GM23338 (cell line): ENCODE results near the gene TMEM231. TPM values are rescaled to one million over a fixed set of nuclear protein-coding genes. Genes with fewer than 3 reads are reported as not detected.

Experiments
- ATAC-seq: fragments of 200-7000 bp; cut with Tn5 transposase; 3 replicates; pipeline ENCODE4 v1.9.1; 2020
- DNase-seq: peaks from one replicate; pipeline ENCODE4 v3.0.0-alpha.2; 2015; ENCODE audit warnings: low spot score
- H2AFZ ChIP-seq: fragments of 200-600 bp; sonication (generic); 2 replicates; pipeline ENCODE4 v1.8.0; 2016; ENCODE audit warnings: antibody characterized with exemption, mild to moderate bottlenecking, moderate library complexity
- H3F3A ChIP-seq: fragments of 200-600 bp; sonication (generic); replicated peaks from 2 replicates; pipeline ENCODE4 v1.8.0; 2017; ENCODE audit warnings: antibody characterized with exemption, mixed run types, low read depth
- H3K27ac ChIP-seq: fragments of 200-600 bp; sonication (generic); 2 replicates; pipeline ENCODE4 v1.6.1; 2016; ENCODE audit warnings: low read depth
- H3K27me3 ChIP-seq: fragments of 200-600 bp; sonication (generic); 2 replicates; pipeline ENCODE4 v1.8.0; 2016; ENCODE audit warnings: mild to moderate bottlenecking, mixed run types, moderate library complexity; ENCODE audit not compliant: insufficient read depth
- H3K36me3 ChIP-seq: fragments of 200-600 bp; sonication (generic); 2 replicates; pipeline ENCODE4 v1.8.0; 2016; ENCODE audit warnings: mild to moderate bottlenecking; ENCODE audit not compliant: insufficient read depth
- H3K4me1 ChIP-seq: fragments of 200-600 bp; sonication (generic); 2 replicates; pipeline ENCODE4 v1.8.0; 2016; ENCODE audit warnings: mild to moderate bottlenecking, moderate library complexity; ENCODE audit not compliant: insufficient read depth
- H3K4me2 ChIP-seq: fragments of 200-600 bp; sonication (generic); 2 replicates; pipeline ENCODE4 v1.7.1; 2017; ENCODE audit warnings: mixed run types
- H3K4me3 ChIP-seq: fragments of 200-600 bp; sonication (generic); 2 replicates; pipeline ENCODE4 v1.6.1; 2016; ENCODE audit warnings: mixed run types
- H3K79me2 ChIP-seq: fragments of 200-600 bp; sonication (generic); replicated peaks from 2 replicates; pipeline ENCODE4 v1.8.0; 2017; ENCODE audit warnings: mild to moderate bottlenecking; ENCODE audit not compliant: insufficient read depth
- H3K9me2 ChIP-seq: fragments of 200-600 bp; sonication (generic); 2 replicates; pipeline ENCODE4 v1.8.0; 2017; ENCODE audit not compliant: insufficient read depth
- H4K20me1 ChIP-seq: fragments of 200-600 bp; sonication (generic); replicated peaks from 2 replicates; pipeline ENCODE4 v1.8.0; 2017; ENCODE audit warnings: mild to moderate bottlenecking; ENCODE audit not compliant: insufficient read depth
- H3K27ac Mint-ChIP-seq: 2 replicates; pipeline ENCODE4 v1.8.0; 2020; ENCODE audit warnings: inconsistent platforms, mild to moderate bottlenecking, moderate library complexity, mixed read lengths
- H3K27me3 Mint-ChIP-seq: 3 replicates; pipeline ENCODE4 v1.8.0; 2022; ENCODE audit warnings: low read depth, mild to moderate bottlenecking, moderate library complexity, mixed read lengths, inconsistent platforms; ENCODE audit not compliant: insufficient read depth, poor library complexity
- H3K36me3 Mint-ChIP-seq: 3 replicates; pipeline ENCODE4 v1.8.0; 2021; ENCODE audit warnings: low read depth, mild to moderate bottlenecking, inconsistent platforms, moderate library complexity, mixed read lengths
- H3K4me1 Mint-ChIP-seq: 3 replicates; pipeline ENCODE4 v1.8.0; 2020; ENCODE audit warnings: mild to moderate bottlenecking, inconsistent platforms, mixed read lengths
- H3K4me3 Mint-ChIP-seq: 3 replicates; pipeline ENCODE4 v1.8.0; 2021; ENCODE audit warnings: moderate library complexity, mild to moderate bottlenecking, inconsistent platforms, mixed read lengths
- H3K9me3 Mint-ChIP-seq: 3 replicates; pipeline ENCODE4 v1.8.0; 2020; ENCODE audit warnings: moderate library complexity, mild to moderate bottlenecking, inconsistent platforms, mixed read lengths
- CTCF ChIP-seq, 2 experiments: fragments of 200-600 bp in 1 of 2; sonication (generic) in 1 of 2; conservative IDR thresholded peaks; 2 replicates each; pipeline versions ENCODE4 v1.5.1 to v1.6.1; 2016 to 2017; ENCODE audit warnings: antibody characterized with exemption in 2 of 2, low read depth in 2 of 2, mild to moderate bottlenecking in 2 of 2, moderate library complexity in 1 of 2
- ETS1 ChIP-seq: IDR thresholded peaks from 2 replicates; pipeline ENCODE4 v1.6.1; 2016; ENCODE audit warnings: antibody characterized with exemption
- EZH2 ChIP-seq: fragments of 200-600 bp; sonication (generic); IDR thresholded peaks from one replicate; pipeline ENCODE4 v1.8.0; 2017; ENCODE audit warnings: antibody characterized with exemption, mild to moderate bottlenecking, low read depth; ENCODE audit not compliant: unreplicated experiment
- JUNB ChIP-seq: IDR thresholded peaks from one replicate; pipeline ENCODE4 v1.6.1; 2016; ENCODE audit warnings: antibody characterized with exemption; ENCODE audit not compliant: unreplicated experiment
- ZNF114 ChIP-seq: fragments of 250-450 bp; sonication (Bioruptor Pico); IDR thresholded peaks from 2 replicates; pipeline ENCODE4 v1.5.0; 2020; ENCODE audit warnings: mild to moderate bottlenecking, moderate library complexity
- ZNF462 ChIP-seq: fragments of 250-450 bp; sonication (Bioruptor Pico); IDR thresholded peaks from 2 replicates; pipeline ENCODE4 v1.5.0; 2020; ENCODE audit warnings: mild to moderate bottlenecking, moderate library complexity
- polyA plus RNA-seq: library from polyadenylated mRNA; unstranded; fragments of >200 nt; fragmentation: Nextera tagmentation; extraction: Ambion mirVana; gene quantifications from 2 replicates; pipeline ENCODE4 v1.2.1, GENCODE V29; 2016
- total RNA-seq: library from RNA; depleted of rRNA; stranded (reverse); fragments of >200 nt; shearing (Covaris generic); gene quantifications from 2 replicates; pipeline ENCODE4 v1.2.3, GENCODE V29; 2014

TMEM231 gene
- total and polyA plus RNA-seq, 2 experiments from 2014 or later = 5.3 to 19.9 TPM

GRCh38 chr16:75494184-75494583 is 61.9 kb downstream of the TMEM231 start:
- Histone ChIP-seq H2AFZ (peak overlapping the region; percentile 96), H3K27ac (no peak overlapping the region), H3K27me3 (peaks cover 13% of the 10 kb centered on the region), H4K20me1 (no peaks in the 10 kb centered on the region; the same call in 1 of the 2 replicates), H3K9me2 (no peaks in the 10 kb centered on the region), H3K4me2 (peak overlapping the region; percentile 99), H3K4me1 (peaks cover 10% of the 10 kb centered on the region; the same call in 1 of the 2 replicates), H3K4me3 (peak overlapping the region; percentile 95), H3F3A (peaks cover 19% of the 10 kb centered on the region), H3K36me3 (no peaks in the 10 kb centered on the region), H3K79me2 (peaks cover 5% of the 10 kb centered on the region; the same call in 1 of the 2 replicates)
- Mint-ChIP-seq H3K4me3 (peak overlapping the region; percentile 94), H3K27me3 (peaks cover 6% of the 10 kb centered on the region), H3K4me1 (peaks cover 8% of the 10 kb centered on the region; the same call in 1 of the 3 replicates), H3K36me3 (no peaks in the 10 kb centered on the region), H3K27ac (no peak overlapping the region), H3K9me3 (no peaks in the 10 kb centered on the region)
- ATAC-seq (peak; percentile 7), DNase-seq (no peak)
- TF ChIP-seq CTCF (conservative IDR thresholded peaks at IDR 0.05; ENCODE audit: low read depth in 2 of 2) = no peak
- TF ChIP-seq ZNF462 (CRISPR knock-in tag) = no peak
- TF ChIP-seq ETS1 = no peak
- TF ChIP-seq JUNB = no peak
- no peak for TF ChIP-seq EZH2
- no peak for TF ChIP-seq ZNF114 (CRISPR knock-in tag)
